Choroid plexus epithelial cell (primary cell): ENCODE results near the gene REV3L.
A peak's percentile ranks its signal among the peaks of the same experiment; 100 is the strongest.

Experiments
- DNase-seq: peaks from one replicate; pipeline ENCODE4 v3.0.0-alpha.2; 2010; ENCODE audit warnings: low read depth
- H3K4me3 ChIP-seq: 2 replicates; pipeline ENCODE4 v1.5.1; 2011; ENCODE audit warnings: low read depth, mild to moderate bottlenecking, control low read depth, low read length, moderate library complexity
- CTCF ChIP-seq: conservative IDR thresholded peaks from 2 replicates; pipeline ENCODE4 v1.5.1; 2011; ENCODE audit warnings: low read depth, mild to moderate bottlenecking, control low read depth, inconsistent platforms, low read length, moderate library complexity

REV3L gene

GRCh38 chr6:111423960-111424846 lies 58.8 kb downstream of the REV3L start:
- peak; percentile 50 for DNase-seq
- no peak overlapping the region for H3K4me3 ChIP-seq

GRCh38 chr6:111423055-111423633 lies 59.9 kb downstream of the REV3L start:
- no peak for TF ChIP-seq CTCF
- no peak for DNase-seq

More at GRCh38 chr6:111423960-111424846, 58.8 kb downstream of the REV3L start:
- TF ChIP-seq CTCF, result no peak

GRCh38 chr6:111418971-111419693 lies 63.9 kb downstream of the REV3L start:
- peak; percentile 72 for DNase-seq
- H3K4me3 ChIP-seq, result no peak overlapping the region

More at GRCh38 chr6:111423055-111423633, 59.9 kb downstream of the REV3L start:
- H3K4me3 ChIP-seq, result no peak overlapping the region

GRCh38 chr6:111417946-111418345 lies 65.1 kb downstream of the REV3L start:
- DNase-seq, result no peak
- TF ChIP-seq CTCF, result no peak
- no peak overlapping the region for H3K4me3 ChIP-seq

More at GRCh38 chr6:111418971-111419693, 63.9 kb downstream of the REV3L start:
- TF ChIP-seq CTCF, result no peak

GRCh38 chr6:111417181-111417585 lies 65.8 kb downstream of the REV3L start:
- no peak overlapping the region for H3K4me3 ChIP-seq
- no peak for DNase-seq
- no peak for TF ChIP-seq CTCF

GRCh38 chr6:111416529-111416928 lies 66.5 kb downstream of the REV3L start:
- no peak for DNase-seq
- no peak overlapping the region for H3K4me3 ChIP-seq
- TF ChIP-seq CTCF, result no peak
